ENCODE measurements around the gene LOXL1.

DNA sequence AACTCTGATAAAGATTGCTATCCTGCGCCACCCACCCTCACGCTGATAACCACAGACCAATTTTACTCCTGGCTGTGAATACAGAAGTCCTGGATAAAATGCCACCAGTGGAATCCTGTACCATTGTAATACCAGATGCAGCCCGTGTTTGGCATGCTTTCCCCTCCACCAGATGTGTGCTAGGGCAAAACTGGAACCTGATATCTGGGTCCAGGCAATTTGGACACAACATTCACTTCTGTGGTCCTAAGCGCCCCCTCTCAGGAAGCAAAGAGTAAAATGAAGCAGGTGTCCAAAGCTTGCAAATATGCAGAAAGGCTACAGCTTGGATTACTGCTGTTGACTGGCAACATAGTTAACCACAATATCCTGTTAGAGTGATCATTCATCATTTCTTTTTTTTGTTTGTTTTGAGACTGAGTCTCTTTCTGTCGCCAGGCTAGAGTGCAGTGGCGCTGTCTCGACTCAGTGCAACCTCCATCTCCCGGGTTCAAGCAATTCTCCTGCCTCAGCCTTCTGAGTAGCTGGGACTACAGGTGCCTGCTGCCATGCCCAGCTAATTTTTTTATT, 32.8 kb downstream of the LOXL1 start:
- TF ChIP-seq EP300 (IDR thresholded peaks at IDR 0.05) (no peak), POLR2A (IDR thresholded peaks at IDR 0.05) (no peak)
- TF ChIP-seq, protein P1, sequence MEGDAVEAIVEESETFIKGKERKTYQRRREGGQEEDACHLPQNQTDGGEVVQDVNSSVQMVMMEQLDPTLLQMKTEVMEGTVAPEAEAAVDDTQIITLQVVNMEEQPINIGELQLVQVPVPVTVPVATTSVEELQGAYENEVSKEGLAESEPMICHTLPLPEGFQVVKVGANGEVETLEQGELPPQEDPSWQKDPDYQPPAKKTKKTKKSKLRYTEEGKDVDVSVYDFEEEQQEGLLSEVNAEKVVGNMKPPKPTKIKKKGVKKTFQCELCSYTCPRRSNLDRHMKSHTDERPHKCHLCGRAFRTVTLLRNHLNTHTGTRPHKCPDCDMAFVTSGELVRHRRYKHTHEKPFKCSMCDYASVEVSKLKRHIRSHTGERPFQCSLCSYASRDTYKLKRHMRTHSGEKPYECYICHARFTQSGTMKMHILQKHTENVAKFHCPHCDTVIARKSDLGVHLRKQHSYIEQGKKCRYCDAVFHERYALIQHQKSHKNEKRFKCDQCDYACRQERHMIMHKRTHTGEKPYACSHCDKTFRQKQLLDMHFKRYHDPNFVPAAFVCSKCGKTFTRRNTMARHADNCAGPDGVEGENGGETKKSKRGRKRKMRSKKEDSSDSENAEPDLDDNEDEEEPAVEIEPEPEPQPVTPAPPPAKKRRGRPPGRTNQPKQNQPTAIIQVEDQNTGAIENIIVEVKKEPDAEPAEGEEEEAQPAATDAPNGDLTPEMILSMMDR (IDR thresholded peaks at IDR 0.05) = no peak
